GM12873 (cell line): Measurements from ENCODE around the gene EMILIN2.

ENCODE experiments used
- CTCF ChIP-seq: IDR thresholded peaks from 2 replicates; pipeline ENCODE4 v1.5.1; 2012; ENCODE audit warnings: low read depth, mild to moderate bottlenecking, moderate library complexity, low read length, control low read depth; ENCODE audit not compliant: insufficient read depth; ENCODE audit errors: missing control alignments

The EMILIN2 gene

GRCh38 chr18:2933995-2934394 is 87.2 kb downstream of the EMILIN2 start:
- TF ChIP-seq CTCF: no peak

GRCh38 chr18:2935438-2936192 is 88.8 kb downstream of the EMILIN2 start:
- no peak for TF ChIP-seq CTCF

GRCh38 chr18:2939317-2939716 is 92.5 kb downstream of the EMILIN2 start:
- no peak for TF ChIP-seq CTCF

- no peak for TF ChIP-seq CTCF
These were observed 101.2 kb downstream of the EMILIN2 start for GRCh38 chr18:2948038-2948437.

- TF ChIP-seq CTCF: no peak
These were observed 105.8 kb downstream of the EMILIN2 start for GRCh38 chr18:2952605-2953004.

GRCh38 chr18:2953935-2954653 is 107.3 kb downstream of the EMILIN2 start:
- no peak for TF ChIP-seq CTCF

GRCh38 chr18:2954869-2955645 is 108.3 kb downstream of the EMILIN2 start:
- TF ChIP-seq CTCF: no peak
